ENCODE results near the gene CUTA. TPM values are rescaled to one million over a fixed set of nuclear protein-coding genes. Genes with fewer than 3 reads are reported as not detected.

Gene CUTA
- polyA plus RNA-seq, 3 donors from 2014 or later, result 367 to 404 (median 404) TPM

GRCh38 chr6:33446356-33446755 lies 28.4 kb upstream of the CUTA start:
- Mint-ChIP-seq H3K27me3 (ENCODE audit: low read depth in 3 of 3) (peaks cover 0 to 2% (median 0%) of the 10 kb centered on the region in 3 donors), H3K36me3 (peaks cover 6 to 10% (median 9%) of the 10 kb centered on the region in 3 donors), H3K4me3 (no peak overlapping the region), H3K27ac (no peak overlapping the region), H3K9me3 (no peaks in the 10 kb centered on the region), H3K4me1 (peaks cover 0 to 7% of the 10 kb centered on the region in 2 donors)
- no peak for DNase-seq

GRCh38 chr6:33445119-33445603 lies 27.3 kb upstream of the CUTA start:
- DNase-seq, result no peak
- Mint-ChIP-seq H3K27ac (peak overlapping the region in 4 of 6 donors; percentile 18 to 37 (median 29)), H3K4me1 (peaks cover 0 to 7% of the 10 kb centered on the region in 2 donors), H3K36me3 (peaks cover 9 to 10% (median 10%) of the 10 kb centered on the region in 3 donors), H3K4me3 (no peak overlapping the region), H3K9me3 (no peaks in the 10 kb centered on the region), H3K27me3 (ENCODE audit: low read depth in 3 of 3) (peaks cover 0 to 2% (median 0%) of the 10 kb centered on the region in 3 donors)

- Mint-ChIP-seq H3K36me3 (peaks cover 9 to 18% (median 10%) of the 10 kb centered on the region in 3 donors), H3K4me3 (no peak overlapping the region), H3K9me3 (no peaks in the 10 kb centered on the region), H3K27ac (no peak overlapping the region), H3K4me1 (peaks cover 0 to 5% of the 10 kb centered on the region in 2 donors), H3K27me3 (ENCODE audit: low read depth in 3 of 3) (peaks cover 0 to 2% (median 1%) of the 10 kb centered on the region in 3 donors)
- DNase-seq, result no peak
These were observed 26.0 kb upstream of the CUTA start for GRCh38 chr6:33443619-33444504.

GRCh38 chr6:33443025-33443424 lies 25.1 kb upstream of the CUTA start:
- H3K9me3 Mint-ChIP-seq, result no peaks in the 10 kb centered on the region
- H3K4me3 Mint-ChIP-seq, result no peak overlapping the region
- DNase-seq, result no peak
- peaks cover 0 to 2% (median 2%) of the 10 kb centered on the region in 3 donors for H3K27me3 Mint-ChIP-seq (ENCODE audit: low read depth in 3 of 3)
- H3K4me1 Mint-ChIP-seq, result peaks cover 0 to 3% of the 10 kb centered on the region in 2 donors
- no peak overlapping the region for H3K27ac Mint-ChIP-seq
- peaks cover 9 to 18% (median 13%) of the 10 kb centered on the region in 3 donors for H3K36me3 Mint-ChIP-seq

GRCh38 chr6:33442283-33442682 lies 24.4 kb upstream of the CUTA start:
- H3K36me3 Mint-ChIP-seq, result peaks cover 9 to 22% (median 18%) of the 10 kb centered on the region in 3 donors
- H3K4me1 Mint-ChIP-seq, result no peaks in the 10 kb centered on the region
- H3K27ac Mint-ChIP-seq, result no peak overlapping the region
- H3K27me3 Mint-ChIP-seq (ENCODE audit: low read depth in 3 of 3), result peaks cover 0 to 2% (median 2%) of the 10 kb centered on the region in 3 donors
- H3K4me3 Mint-ChIP-seq, result no peak overlapping the region
- no peak for DNase-seq
- no peaks in the 10 kb centered on the region for H3K9me3 Mint-ChIP-seq

- peaks cover 0 to 2% (median 2%) of the 10 kb centered on the region in 3 donors for H3K27me3 Mint-ChIP-seq (ENCODE audit: low read depth in 3 of 3)
- no peaks in the 10 kb centered on the region for H3K9me3 Mint-ChIP-seq
- H3K4me1 Mint-ChIP-seq, result no peaks in the 10 kb centered on the region
- H3K36me3 Mint-ChIP-seq, result peaks cover 4 to 25% (median 17%) of the 10 kb centered on the region in 3 donors
- no peak overlapping the region for H3K4me3 Mint-ChIP-seq
- DNase-seq, result no peak
- peak overlapping the region in 1 of 6 donors; percentile 37 for H3K27ac Mint-ChIP-seq
These were observed 23.6 kb upstream of the CUTA start for GRCh38 chr6:33441457-33441856.

GRCh38 chr6:33440649-33441309 lies 22.9 kb upstream of the CUTA start:
- Mint-ChIP-seq H3K4me3 (no peak overlapping the region), H3K9me3 (no peaks in the 10 kb centered on the region), H3K36me3 (peaks cover 3 to 31% (median 16%) of the 10 kb centered on the region in 3 donors), H3K4me1 (no peaks in the 10 kb centered on the region), H3K27me3 (ENCODE audit: low read depth in 3 of 3) (peaks cover 0 to 4% (median 2%) of the 10 kb centered on the region in 3 donors), H3K27ac (peak overlapping the region in 1 of 6 donors; percentile 37)
- DNase-seq, result no peak

GRCh38 chr6:33439956-33440648 lies 22.2 kb upstream of the CUTA start:
- no peak overlapping the region for H3K4me3 Mint-ChIP-seq
- peaks cover 10 to 38% (median 19%) of the 10 kb centered on the region in 3 donors for H3K36me3 Mint-ChIP-seq
- peak overlapping the region in 1 of 6 donors; percentile 32 for H3K27ac Mint-ChIP-seq
- DNase-seq, result no peak
- peaks cover 0 to 4% (median 3%) of the 10 kb centered on the region in 3 donors for H3K27me3 Mint-ChIP-seq (ENCODE audit: low read depth in 3 of 3)
- H3K4me1 Mint-ChIP-seq, result no peaks in the 10 kb centered on the region
- no peaks in the 10 kb centered on the region for H3K9me3 Mint-ChIP-seq

GRCh38 chr6:33438978-33439594 lies 21.2 kb upstream of the CUTA start:
- Mint-ChIP-seq H3K27me3 (ENCODE audit: low read depth in 3 of 3) (peaks cover 0 to 6% (median 2%) of the 10 kb centered on the region in 3 donors), H3K9me3 (no peaks in the 10 kb centered on the region), H3K36me3 (peaks cover 10 to 33% (median 19%) of the 10 kb centered on the region in 3 donors), H3K4me1 (no peaks in the 10 kb centered on the region), H3K27ac (peak overlapping the region in 2 of 6 donors; percentile 31 to 57), H3K4me3 (no peak overlapping the region)
- DNase-seq, result no peak

- Mint-ChIP-seq H3K36me3 (peaks cover 10 to 33% (median 19%) of the 10 kb centered on the region in 3 donors), H3K27ac (peak overlapping the region in 1 of 6 donors; percentile 50)
These were observed 19.8 kb upstream of the CUTA start for GRCh38 chr6:33437666-33438065.

GRCh38 chr6:33434961-33435360 lies 17.1 kb upstream of the CUTA start:
- DNase-seq, result no peak
- Mint-ChIP-seq H3K9me3 (no peaks in the 10 kb centered on the region), H3K27me3 (ENCODE audit: low read depth in 3 of 3) (peaks cover 0 to 8% (median 4%) of the 10 kb centered on the region in 3 donors), H3K27ac (no peak overlapping the region), H3K4me1 (peaks cover 29 to 33% of the 10 kb centered on the region in 2 donors), H3K36me3 (peaks cover 10 to 30% (median 19%) of the 10 kb centered on the region in 3 donors), H3K4me3 (no peak overlapping the region)

More at GRCh38 chr6:33437666-33438065, 19.8 kb upstream of the CUTA start:
- H3K27me3 Mint-ChIP-seq (ENCODE audit: low read depth in 3 of 3), result peaks cover 0 to 6% (median 2%) of the 10 kb centered on the region in 3 donors
- no peak overlapping the region for H3K4me3 Mint-ChIP-seq
- no peak for DNase-seq
- H3K9me3 Mint-ChIP-seq, result no peaks in the 10 kb centered on the region
- peaks cover 6% of the 10 kb centered on the region in 2 donors for H3K4me1 Mint-ChIP-seq

GRCh38 chr6:33433544-33434191 lies 15.8 kb upstream of the CUTA start:
- H3K36me3 Mint-ChIP-seq, result peaks cover 10 to 30% (median 11%) of the 10 kb centered on the region in 3 donors
- no peaks in the 10 kb centered on the region for H3K9me3 Mint-ChIP-seq
- DNase-seq, result no peak
- peak overlapping the region in 1 of 5 donors; percentile 33 for H3K4me3 Mint-ChIP-seq
- peaks cover 4 to 13% (median 7%) of the 10 kb centered on the region in 3 donors for H3K27me3 Mint-ChIP-seq (ENCODE audit: low read depth in 3 of 3)
- H3K27ac Mint-ChIP-seq, result peak overlapping the region in 3 of 6 donors; percentile 15 to 82 (median 56)
- peaks cover 42 to 46% of the 10 kb centered on the region in 2 donors for H3K4me1 Mint-ChIP-seq

All from immature natural killer cell (primary cell).